T-helper 22 cell (primary cell): ENCODE results near the gene UQCRC2.
"Not testable (repeated sequence)": the region's sequence is repeated elsewhere in the genome, so short reads cannot be mapped to it uniquely, and the experiment has no call there.

Experiments used
- DNase-seq: peaks from one replicate; pipeline ENCODE4 v3.0.0-alpha.2; 2020; ENCODE audit warnings: low read depth

The UQCRC2 gene

DNA sequence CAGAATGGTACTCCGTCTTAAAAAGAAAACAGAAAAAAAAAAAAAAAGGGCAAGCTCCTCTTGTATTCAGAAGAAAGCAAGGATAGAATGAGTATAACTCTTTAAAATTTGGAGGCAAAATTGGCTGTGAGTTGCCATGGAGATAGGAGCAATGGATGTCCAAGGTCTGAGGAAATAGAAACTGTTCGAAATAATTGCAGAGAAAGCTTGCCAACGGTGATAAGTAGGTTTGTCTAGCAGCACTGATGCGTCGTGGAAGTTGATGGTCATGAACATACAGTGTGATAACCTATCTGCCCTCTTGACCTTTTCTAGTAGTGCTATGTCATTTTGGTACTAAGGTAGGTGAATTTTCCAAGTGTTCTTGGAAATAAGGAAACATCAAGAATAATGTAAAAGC, 57.7 kb downstream of the UQCRC2 start:
- DNase-seq: no peak

DNA sequence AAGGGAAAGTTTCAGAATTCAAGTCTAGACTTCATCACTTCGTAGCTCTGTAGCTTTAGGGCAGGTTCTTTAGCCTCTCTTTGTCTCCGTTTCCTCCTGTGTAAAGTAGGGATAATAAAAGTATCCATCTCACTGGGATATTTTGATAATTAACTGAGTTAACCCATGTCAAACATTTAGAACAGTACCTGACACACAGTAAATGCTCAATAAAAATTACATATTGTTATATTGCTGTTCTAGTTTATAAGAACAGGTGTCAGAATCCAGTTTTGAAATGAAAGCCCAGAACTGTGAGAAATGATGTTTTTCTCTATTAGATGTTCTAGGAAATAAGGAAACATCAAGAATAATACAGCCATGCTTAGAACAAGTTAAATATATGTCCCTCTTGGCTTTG, 59.1 kb downstream of the UQCRC2 start:
- DNase-seq: no peak

DNA sequence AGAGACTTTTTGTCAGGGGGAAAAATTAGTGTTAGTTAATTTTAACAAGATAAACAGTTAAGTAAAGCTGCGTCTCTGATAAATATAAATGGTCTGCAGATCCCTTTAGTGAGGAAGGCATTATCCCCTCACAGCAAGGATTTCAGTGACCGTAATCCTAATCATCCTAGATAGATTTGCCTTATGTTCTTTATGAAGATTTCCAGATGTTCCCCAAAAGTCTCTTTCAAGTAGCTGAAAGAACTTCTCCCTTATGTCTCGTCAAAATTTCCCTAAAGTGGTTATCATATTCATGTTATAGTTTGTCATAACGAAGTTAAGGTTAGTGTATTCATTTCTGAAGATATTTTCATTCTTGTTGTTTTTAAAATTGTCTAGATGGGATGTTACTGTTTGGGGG, 60.3 kb downstream of the UQCRC2 start:
- DNase-seq: no peak

DNA sequence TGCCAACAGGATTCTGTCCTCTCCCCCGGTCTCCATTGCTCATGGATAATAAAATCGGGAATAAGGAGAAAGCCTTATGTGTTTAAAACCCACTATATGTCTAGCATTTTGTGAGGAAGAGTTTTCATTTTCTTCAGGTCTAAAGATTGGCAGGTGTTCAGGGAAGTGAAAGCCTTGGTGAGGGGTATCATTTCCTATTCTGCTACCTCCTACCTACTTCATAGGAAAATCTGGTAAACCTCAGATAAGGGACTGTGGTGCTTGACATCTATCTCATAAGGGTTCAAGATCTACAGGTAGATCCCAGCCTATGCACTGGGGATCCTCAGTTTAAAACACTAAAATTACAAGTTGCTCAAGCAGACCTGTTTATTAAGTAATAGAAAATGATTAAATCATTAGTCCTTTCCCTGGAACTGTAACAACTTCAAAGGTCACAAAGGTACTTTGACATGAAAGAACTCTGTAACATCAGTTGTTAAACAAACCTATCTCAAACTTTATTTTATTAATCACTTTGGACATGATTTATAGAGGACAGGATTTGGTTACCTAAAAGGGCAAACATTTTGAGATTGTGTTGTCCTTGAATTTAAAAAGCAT, 61.2 kb downstream of the UQCRC2 start:
- no peak for DNase-seq

DNA sequence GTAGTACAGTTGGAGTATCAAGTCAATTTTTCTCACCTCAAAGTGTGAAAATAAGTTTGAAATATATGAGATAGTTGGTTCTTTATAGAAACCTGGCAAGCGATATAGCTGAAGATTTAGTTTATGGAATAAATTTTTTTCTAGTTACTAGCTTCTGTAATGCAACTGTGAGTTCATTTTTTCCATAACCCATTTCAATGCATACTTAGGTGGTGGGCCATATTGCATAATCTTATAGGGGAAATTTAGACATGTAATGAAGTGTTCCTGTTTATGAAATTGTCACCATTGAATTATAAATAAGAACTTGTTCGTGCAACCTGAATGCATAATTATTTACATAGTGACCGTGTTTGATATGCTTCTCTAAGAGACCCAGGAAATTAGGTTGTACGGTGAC, 63.8 kb downstream of the UQCRC2 start:
- no peak for DNase-seq

DNA sequence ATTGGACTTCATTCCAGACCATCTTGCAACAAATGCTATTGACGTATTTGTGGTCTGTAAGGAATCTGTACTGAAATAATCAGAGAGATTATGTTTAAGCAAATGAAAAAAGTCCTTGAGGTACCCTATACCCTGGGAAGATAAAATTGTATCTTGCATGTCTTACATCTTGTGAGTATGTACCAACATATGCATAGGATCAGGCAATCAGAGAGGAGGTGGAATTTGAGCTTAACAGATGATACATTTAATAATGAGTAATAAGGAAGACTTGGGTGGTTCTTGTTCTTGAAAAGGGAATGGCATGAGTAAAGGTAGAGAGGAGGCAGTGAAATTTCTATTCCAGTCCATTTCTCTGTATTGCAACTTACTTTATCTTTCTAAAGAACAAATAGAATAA, 65.4 kb downstream of the UQCRC2 start:
- DNase-seq: no peak

DNA sequence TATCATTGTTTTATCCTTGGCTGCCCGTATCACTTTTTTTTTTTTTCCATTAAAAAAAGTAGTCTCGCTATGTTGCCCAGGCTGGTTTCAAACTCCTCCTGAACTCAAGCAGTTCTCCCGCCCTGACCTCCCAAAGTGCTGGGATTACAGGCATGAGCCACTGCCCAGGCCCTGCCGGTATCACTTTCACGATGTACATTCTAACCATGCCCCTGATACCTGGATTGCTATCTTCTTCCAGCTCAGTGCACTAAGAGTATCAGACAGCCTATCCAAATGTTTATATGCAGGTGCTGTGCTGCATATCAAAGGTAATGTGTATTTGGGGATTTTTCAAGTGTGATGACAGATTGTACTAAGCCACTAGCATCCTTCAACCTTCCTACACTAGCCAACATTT, 69.0 kb downstream of the UQCRC2 start:
- DNase-seq: no peak

DNA sequence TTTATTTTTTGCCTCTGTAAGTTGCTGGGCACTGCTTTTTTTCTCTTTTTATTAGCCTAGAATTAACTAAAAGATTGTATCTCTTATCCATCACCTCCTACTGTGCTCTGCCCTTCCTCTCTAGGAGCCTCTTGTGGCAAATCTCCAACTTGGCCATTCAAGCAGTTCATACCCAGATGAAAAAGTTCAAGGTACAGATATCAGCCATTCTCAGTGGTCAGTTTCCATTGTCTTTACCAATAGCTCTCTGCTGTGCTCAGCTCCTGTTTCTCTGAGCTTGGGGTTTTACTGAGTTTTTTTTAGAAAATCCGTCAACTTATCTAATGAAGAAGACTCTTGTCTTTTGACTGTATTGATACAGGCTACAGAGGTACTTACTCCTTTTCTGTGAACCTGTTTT, 70.3 kb downstream of the UQCRC2 start:
- no peak for DNase-seq

DNA sequence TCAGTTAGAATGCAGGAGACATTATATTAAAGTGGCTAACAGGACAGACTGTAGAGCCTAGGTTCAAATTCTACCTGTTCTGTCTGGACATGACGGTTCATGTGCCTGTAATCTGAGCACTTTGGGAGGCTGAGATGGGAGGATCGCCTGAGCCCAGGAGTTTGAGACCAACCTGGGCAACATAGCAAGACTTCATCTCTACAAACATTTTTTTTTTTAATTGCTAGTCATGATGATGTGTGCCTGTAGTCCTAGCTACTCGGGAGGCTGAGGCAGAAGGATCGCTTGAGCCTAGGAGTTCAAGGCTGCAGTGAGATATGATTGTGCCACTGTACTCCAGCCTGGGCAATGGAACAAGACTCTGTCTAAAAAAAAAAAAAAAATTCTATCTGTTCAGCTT, 71.6 kb downstream of the UQCRC2 start:
- not testable (repeated sequence) for DNase-seq

DNA sequence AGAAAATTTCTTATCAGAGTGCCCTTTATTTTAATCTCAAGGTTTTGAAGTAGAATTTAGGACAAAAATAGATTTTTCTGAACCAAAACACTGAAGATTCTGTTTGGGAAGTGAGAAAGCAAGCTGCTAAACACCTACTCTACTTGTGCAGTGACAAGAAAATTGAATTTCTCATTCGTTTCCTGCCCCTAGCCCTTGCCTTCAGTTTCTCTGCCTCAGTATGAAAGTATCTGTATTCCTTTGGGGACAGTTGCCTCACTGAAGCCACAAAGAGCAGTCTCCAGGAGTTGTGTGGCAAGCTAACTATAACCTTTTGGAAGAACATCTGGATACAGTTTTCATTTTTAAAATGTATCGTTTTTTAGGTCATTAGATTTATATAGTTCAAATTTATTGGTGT, 74.5 kb downstream of the UQCRC2 start:
- DNase-seq: no peak

DNA sequence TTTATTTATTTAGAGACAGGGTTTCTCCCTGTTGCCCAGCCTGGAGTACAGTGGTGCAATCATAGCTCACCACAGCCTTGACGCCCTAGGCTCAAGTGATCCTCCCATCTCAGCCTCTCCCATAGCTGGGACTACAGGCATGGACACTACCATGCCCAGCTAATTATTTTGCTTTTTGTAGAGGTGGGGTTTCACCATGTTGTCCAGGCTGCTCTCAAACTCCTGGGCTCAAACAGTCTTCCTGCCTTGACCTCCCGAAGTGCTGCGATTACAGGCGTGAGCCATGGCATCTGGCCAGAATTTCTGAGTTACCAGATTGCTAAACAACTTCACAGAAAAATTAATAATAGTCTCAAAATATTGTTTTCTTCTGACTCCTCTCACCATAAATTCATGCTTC, 76.5 kb downstream of the UQCRC2 start:
- DNase-seq: no peak

DNA sequence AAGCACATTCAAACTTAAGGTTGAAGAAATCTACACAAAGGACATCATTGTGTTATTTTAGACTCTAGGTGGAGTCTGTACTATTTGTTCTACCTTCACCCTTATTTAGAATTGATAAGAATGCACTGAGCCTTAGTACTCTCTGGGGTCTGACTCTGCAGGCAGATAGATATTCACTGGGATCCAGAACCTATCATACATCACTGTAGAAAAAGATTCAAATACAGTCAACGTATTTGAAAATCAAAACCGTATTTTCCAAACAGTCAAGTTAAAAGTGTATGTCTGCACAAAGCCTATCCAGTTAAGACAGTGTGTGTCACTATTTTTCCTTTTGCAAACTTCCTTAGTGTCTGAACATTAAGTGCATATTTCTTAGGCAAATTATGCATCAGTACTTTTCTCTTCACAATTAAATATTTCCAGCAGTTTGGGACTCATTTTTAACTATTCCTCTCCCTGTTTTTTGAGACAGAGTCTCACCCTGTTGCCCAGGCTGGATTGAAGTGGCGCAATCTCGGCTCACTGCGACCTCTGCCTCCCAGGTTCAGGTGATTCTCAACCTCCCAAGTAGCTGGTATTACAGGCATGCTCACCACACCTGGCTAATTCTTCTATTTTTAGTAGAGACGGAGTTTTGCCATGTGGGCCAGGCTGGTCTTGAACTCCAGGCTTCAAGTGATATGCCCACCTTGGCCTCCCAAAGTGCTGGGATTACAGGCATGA, 77.1 kb downstream of the UQCRC2 start:
- no peak for DNase-seq

DNA sequence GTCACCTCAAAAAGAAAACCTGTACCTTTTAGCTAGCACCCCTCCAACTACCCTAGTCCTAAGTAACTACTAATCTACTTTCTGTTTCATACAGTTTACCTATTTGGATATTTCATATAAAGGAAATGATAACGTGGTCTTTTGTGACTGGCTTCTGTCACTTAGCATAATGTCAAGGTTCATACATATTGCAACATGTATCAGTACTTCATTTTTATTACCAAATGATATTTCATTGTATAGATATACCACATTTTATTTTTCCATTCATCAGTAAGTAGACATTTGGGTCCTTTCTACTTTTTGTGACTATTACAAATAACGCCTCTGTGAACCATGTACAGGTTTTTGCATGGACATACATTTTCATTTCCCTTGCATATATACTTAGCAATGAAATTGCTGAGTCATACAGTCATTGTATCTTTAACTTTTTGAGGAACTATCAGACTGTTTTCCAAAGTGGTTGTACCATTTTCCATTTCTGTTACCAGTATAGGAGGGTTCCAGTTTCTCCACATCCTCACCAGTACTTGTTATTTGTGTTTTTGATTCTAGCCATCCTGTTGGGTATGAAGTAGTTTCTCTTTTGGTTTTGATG, 78.4 kb downstream of the UQCRC2 start:
- DNase-seq: no peak
